Left lobe of liver (tissue), 2 donors: ENCODE measurements around the gene TYK2. TPM values are rescaled to one million over a fixed set of nuclear protein-coding genes. Genes with fewer than 3 reads are reported as not detected.

Experiments used
- ATAC-seq: fragments of 200-7000 bp; cut with Tn5 transposase; one replicate; pipeline ENCODE4 v1.9.1; 2020; ENCODE audit warnings: mild to moderate bottlenecking, moderate library complexity
- DNase-seq: peaks from one replicate; pipeline ENCODE4 v3.0.0-alpha.2; 2020; ENCODE audit warnings: low spot score
- total RNA-seq: library from RNA; stranded (reverse); gene quantifications from one replicate; pipeline ENCODE4 v1.2.1, GENCODE V29; 2021
- donor health status: DM: no; HTN: no; CAD: no; lungs with moderate emphysema.
- donor health status: DM: no; HTN: yes; CAD: no.

TYK2 gene
- total RNA-seq, 1 donor from 2014 or later = 78.8 TPM

DNA sequence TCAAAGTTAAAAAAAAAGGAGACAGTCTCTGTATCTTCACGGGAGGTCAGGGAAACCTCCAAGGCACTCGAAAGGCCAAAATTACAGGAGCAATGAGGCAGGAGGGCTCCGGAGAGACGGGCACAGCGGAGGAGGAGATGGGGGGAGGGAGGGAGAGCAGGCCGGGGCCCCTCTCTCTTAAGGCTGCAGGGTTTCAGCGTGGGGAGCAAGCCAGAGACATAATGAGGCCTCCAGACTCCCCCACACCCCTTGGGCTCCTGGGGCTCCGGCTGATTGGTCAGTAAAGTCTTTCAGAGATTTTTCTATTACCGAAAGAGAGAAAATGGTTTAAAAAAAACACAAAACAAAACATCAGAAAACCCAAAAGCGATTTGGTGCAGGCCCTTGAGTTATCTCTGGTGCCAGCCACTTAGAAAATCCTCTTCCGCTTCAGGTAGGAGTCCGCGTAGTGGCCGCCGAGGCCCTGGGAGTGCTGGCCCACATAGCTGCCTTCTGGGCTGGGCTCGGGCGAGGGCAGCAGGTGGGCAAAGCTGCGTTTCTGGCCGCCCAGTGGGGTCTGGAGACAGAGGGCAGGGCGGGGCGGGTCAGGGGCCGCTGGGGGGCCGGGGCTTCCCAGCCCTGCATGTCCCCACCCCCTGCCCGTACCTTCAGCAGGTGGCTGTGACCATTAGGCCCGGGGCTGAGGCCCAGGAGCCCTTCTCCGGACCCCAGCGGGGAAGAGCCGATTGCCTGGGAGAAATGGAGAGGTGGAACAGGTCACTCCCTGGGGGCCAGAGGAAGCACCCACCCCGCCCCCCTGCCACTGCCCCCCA, 63.1 kb downstream of the TYK2 start:
- DNase-seq (no peak), ATAC-seq (no peak)

DNA sequence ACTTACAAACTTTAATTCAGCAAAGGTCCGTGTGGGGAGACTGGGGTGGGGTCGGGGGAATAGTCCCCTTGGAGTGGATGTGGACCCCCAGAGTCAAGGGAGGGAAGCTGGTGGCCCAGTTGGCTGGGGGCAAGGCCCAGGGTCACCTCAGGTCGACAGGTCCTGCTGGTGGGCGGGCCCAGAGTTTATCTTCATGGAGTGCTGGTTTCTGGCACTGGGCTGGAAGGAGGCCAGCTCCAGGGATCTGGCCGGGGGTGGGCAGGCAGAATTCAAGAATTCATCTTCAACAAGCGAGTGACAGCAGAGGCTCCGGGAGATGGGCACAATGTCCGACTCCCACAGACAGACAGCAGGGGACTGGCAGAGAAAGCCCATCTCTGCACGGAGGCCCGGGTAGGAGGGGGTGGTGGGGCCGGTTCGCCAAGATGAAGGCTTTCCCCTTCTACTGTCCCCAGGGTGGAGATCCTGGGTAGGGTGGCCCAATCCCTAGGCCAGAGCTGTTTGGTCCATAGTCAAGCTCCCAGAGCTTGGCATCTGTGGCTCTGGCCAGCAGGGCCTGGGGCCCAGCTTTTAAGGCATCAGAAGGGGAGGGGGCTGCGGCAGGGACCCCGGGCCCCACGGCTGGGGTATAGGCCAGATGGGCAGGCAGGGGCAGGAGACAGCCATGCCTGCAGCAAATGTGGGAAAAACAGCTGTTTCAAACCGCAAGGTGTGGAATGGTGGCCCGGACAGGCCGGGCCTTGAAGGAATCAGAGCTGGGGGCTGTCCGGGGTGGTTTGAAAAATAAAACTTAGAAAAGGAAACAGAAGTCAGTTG, 63.9 kb downstream of the TYK2 start:
- no peak for DNase-seq
- ATAC-seq = peak; percentile 21

DNA sequence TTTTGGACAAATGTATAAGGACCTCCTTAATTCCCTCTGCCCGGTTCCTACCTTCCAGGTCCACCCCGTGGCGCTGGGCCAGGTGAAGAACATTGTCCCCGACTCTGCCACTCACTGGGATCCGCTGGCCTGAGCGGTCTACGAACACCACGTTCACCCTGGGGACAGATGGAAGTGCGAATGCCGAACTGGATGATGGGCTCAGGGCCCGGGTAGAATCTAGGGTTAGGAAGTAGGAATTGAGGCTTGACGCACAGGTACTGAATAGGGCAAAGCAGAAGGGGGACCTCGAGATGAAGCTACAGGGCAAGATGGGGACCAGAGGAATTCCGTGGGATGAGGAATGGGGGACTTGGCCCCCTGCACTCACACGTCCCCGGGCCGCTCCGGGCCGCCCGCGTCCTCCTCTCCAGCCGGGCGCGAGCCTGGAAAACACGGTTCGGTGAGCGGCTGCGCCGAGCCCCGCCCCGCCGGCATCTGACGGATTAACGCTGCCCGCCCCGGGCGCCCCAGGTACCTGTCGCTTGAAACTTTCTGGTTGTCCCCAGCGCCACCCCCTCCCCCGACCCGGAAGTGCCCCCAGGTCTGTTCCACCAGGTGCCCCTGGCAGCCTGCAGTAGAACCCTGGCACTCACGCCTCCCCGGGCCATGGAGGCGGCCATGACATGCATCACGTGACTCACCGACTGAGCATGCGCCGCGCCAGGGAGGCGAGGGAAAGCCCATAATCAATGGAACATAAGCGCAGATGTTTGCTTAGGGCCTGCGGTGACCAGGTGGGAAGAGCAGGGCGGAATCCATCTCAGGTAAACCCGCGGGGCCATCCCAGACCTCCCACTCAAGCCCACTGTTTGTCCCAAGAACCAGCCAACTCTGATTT, 64.8 kb downstream of the TYK2 start, which contains the start of gene FDX2:
FDX2 (minus strand) TSS at position 681 of the 880 bp plus-strand sequence; CDS start at position 662, 19 bp downstream.
- peak; percentile 92 for DNase-seq
- ATAC-seq = peak; percentile 90

DNA sequence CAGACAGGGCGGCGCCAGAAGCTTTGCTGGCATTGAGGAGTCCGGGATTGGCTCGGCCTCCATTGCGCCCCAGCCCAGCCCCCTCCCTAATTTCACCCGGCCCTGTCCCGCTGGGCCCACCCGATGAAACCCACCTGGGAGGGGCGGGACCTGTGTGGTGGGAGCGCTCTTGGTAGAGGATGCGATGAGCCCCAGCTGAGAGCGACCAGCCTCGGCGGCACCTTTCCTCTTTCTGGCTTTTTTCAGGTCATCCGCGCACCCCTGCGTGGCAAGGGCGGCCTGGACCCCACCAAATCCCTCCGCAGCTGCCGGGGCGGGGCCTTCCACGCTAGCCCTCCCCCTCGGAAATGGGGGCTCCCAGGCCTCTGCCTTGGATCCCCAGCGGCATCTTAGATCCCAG, 70.9 kb downstream of the TYK2 start, which contains the start of gene ZGLP1:
ZGLP1 (minus strand) TSS at position 393 of the 400 bp plus-strand sequence.
- no peak for ATAC-seq
- peak; percentile 42 for DNase-seq

DNA sequence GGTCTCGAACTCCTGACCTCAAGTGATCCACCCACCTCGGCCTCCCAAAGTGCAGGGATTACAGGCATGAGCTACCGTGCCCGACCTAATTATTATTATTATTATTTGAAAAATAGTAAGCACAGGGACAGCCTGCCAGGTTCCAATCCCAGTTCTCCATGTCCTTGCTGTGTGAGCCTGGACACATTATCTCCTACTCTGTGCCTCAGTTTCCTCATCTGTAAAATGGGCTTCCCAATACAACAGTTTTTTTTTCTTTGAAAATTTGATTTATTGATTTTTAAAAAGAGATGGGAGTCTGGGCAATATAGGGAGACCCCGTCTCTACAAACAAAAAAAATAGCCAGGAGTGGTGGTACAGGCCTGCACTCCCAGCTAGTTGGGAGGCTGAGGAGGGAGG, 74.0 kb downstream of the TYK2 start:
- no peak for DNase-seq
- ATAC-seq = no peak

DNA sequence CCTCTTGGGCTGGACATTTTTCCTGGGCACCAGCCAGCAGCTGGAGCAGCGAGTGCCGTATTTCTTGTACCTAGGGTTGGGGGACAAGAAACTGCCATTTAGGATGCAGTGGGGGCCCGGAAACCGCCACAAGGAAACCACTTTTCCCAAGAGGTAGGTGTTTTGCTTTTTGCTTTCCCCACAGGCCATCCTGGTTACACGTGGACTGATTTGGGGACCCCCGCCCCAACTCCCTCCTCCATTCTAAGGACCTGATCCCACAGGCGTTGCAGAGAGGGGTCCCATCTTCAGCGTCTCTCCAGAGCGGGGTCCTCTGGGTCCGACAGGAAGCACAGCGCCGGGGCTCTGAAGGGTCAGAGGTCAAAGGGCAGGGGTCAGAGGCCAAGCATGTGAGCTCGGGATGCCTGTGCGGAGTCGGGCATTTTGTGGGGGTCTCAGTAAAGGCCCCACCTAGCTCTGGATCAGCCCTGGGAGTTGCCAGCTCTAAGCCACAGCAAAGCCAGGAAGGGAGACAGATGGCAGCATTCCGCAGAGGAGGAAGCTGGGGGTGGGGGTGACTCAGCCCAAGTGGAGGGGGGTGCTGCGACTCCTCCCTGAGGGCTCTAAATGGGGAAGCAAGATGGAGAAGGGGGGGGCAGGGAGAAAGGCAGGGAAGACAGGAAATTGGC, 75.1 kb downstream of the TYK2 start:
- DNase-seq = no peak

More for the DNA sequence above, 75.1 kb downstream of the TYK2 start:
- peak; percentile 44 for ATAC-seq

Other genes starting within 250 kb of the TYK2 start
- 21.5 TPM for gene DNMT1, start 185.6 kb downstream of the TYK2 start, total RNA-seq
- 1.9 TPM for gene S1PR2, start 149.2 kb downstream of the TYK2 start, total RNA-seq
- 43.3 TPM for gene MRPL4, start 128.4 kb downstream of the TYK2 start, total RNA-seq
- gene ICAM1, start 109.5 kb downstream of the TYK2 start, total RNA-seq = 5.9 TPM
- gene ICAM4, start 93.6 kb downstream of the TYK2 start, total RNA-seq = 0.15 TPM
- 0.30 TPM for gene ICAM5, start 90.6 kb downstream of the TYK2 start, total RNA-seq
- gene ZGLP1, start 70.8 kb downstream of the TYK2 start, total RNA-seq = 4.2 TPM
- gene FDX2, start 64.6 kb downstream of the TYK2 start, total RNA-seq = 11.0 TPM
- 11.3 TPM for gene RAVER1, start 47.0 kb downstream of the TYK2 start, total RNA-seq
- 38.6 TPM for gene ICAM3, start 40.9 kb downstream of the TYK2 start, total RNA-seq
- gene CDC37, start 23.0 kb upstream of the TYK2 start, total RNA-seq = 49.4 TPM
- gene PDE4A, start 40.0 kb upstream of the TYK2 start, total RNA-seq = 1.7 TPM
- 59.6 TPM for gene KEAP1, start 122.8 kb upstream of the TYK2 start, total RNA-seq
- gene S1PR5, start 136.9 kb upstream of the TYK2 start, total RNA-seq = 0.30 TPM
- gene ATG4D, start 163.3 kb upstream of the TYK2 start, total RNA-seq = 11.6 TPM
- 10.4 TPM for gene KRI1, start 185.4 kb upstream of the TYK2 start, total RNA-seq
- gene CDKN2D, start 188.4 kb upstream of the TYK2 start, total RNA-seq = 1.3 TPM
- gene AP1M2, start 206.7 kb upstream of the TYK2 start, total RNA-seq = 1.0 TPM
- 12.9 TPM for gene SLC44A2, start 245.0 kb upstream of the TYK2 start, total RNA-seq